ENCODE results near the gene TOX4. TPM values are rescaled to one million over a fixed set of nuclear protein-coding genes. Genes with fewer than 3 reads are reported as not detected.

TOX4 gene
- total and polyA plus RNA-seq, 2 donors (not counting 1 experiment from before 2014, with no cell fraction given) = 33.6 to 74.1 TPM

GRCh38 chr14:21494902-21495762 lies 18.1 kb downstream of the TOX4 start:
- no peaks in the 10 kb centered on the region for H3K27me3 ChIP-seq (replicated peaks in 1 of 4; ENCODE audit: control extremely low read depth in 1 of 4, control insufficient read depth in 3 of 4, insufficient read depth in 4 of 4, low read length in 3 of 4)
- H3K9me3 ChIP-seq (ENCODE audit: control extremely low read depth in 1 of 3, control insufficient read depth in 2 of 3, insufficient read depth in 1 of 3, low read length in 2 of 3) = no peaks in the 10 kb centered on the region
- ChIA-PET CTCF (interaction anchor here (1.3 kb wide), 1 partner anchor 64 kb away, joined by 3 read pairs; no protein-coding TSS in a partner anchor), POLR2A (no interaction called here)
- no peaks in the 10 kb centered on the region for H3K79me2 ChIP-seq (ENCODE audit: control insufficient read depth, insufficient read depth, low read length)
- Mint-ChIP-seq H3K27ac (peak overlapping the region; percentile 3), H3K4me1 (no peaks in the 10 kb centered on the region), H3K4me3 (no peak overlapping the region), H3K9me3 (ENCODE audit: insufficient read depth) (no peaks in the 10 kb centered on the region), H3K27me3 (no peaks in the 10 kb centered on the region)
- 100% methylated on average over 1 of the region's 2 CpGs for WGBS (ENCODE audit: insufficient coverage)
- H3K4me1 ChIP-seq (ENCODE audit: control insufficient read depth in 2 of 2, insufficient read depth in 2 of 2, low read length in 2 of 2) = no peaks in the 10 kb centered on the region
- DNase-seq (no peak), ATAC-seq (ENCODE audit: low read depth) (no peak)
- no peak overlapping the region for H3K4me2 ChIP-seq (replicated peaks; ENCODE audit: low read depth, low read length, poor library complexity, severe bottlenecking)
- intact Hi-C loops (cut with micrococcal nuclease) = no loop called here
- no peak for TF ChIP-seq CTCF (IDR thresholded peaks at IDR 0.05)
- TF ChIP-seq EZH2 (IDR thresholded peaks at IDR 0.05; ENCODE audit: borderline replicate concordance, insufficient read depth, low read depth, low read length, poor library complexity, severe bottlenecking) = no peak
- H4K20me1 ChIP-seq (ENCODE audit: control insufficient read depth, insufficient read depth, low read length, poor library complexity, severe bottlenecking) = no peaks in the 10 kb centered on the region
- no peak overlapping the region for H3K9ac ChIP-seq (ENCODE audit: low read length)
- no peak overlapping the region for H2AFZ ChIP-seq (ENCODE audit: insufficient read depth, low read depth, low read length, poor library complexity, severe bottlenecking)
- no peak overlapping the region for H3K27ac ChIP-seq (ENCODE audit: low read length in 2 of 2)
- H3K36me3 ChIP-seq (replicated peaks in 1 of 2; ENCODE audit: control extremely low read depth in 1 of 2, control insufficient read depth in 1 of 2, extremely low read depth in 1 of 2, insufficient read depth in 2 of 2, low read length in 1 of 2) = peaks cover 14 to 76% of the 10 kb centered on the region in 2 experiments
- no peak overlapping the region for H3K4me3 ChIP-seq (ENCODE audit: control extremely low read depth in 1 of 5, extremely low read depth in 1 of 5, insufficient read depth in 1 of 5, low read depth in 2 of 5, low read length in 4 of 5)

- no peak overlapping the region for H3K4me2 ChIP-seq (replicated peaks; ENCODE audit: low read depth, low read length, poor library complexity, severe bottlenecking)
- no peaks in the 10 kb centered on the region for H4K20me1 ChIP-seq (ENCODE audit: control insufficient read depth, insufficient read depth, low read length, poor library complexity, severe bottlenecking)
- no peak overlapping the region for H3K27ac ChIP-seq (ENCODE audit: low read length in 2 of 2)
- H3K4me3 ChIP-seq (ENCODE audit: control extremely low read depth in 1 of 5, extremely low read depth in 1 of 5, insufficient read depth in 1 of 5, low read depth in 2 of 5, low read length in 4 of 5) = no peak overlapping the region
- no peaks in the 10 kb centered on the region for H3K9me3 ChIP-seq (ENCODE audit: control extremely low read depth in 1 of 3, control insufficient read depth in 2 of 3, insufficient read depth in 1 of 3, low read length in 2 of 3)
- DNase-seq = no peak
- H3K9ac ChIP-seq (ENCODE audit: low read length) = no peak overlapping the region
- H3K4me1 Mint-ChIP-seq = no peaks in the 10 kb centered on the region
- no peak overlapping the region for H3K4me3 Mint-ChIP-seq
- POLR2A ChIA-PET = no interaction called here
- H3K27ac Mint-ChIP-seq = no peak overlapping the region
- CTCF ChIA-PET = interaction anchor here (0.8 kb wide), 1 partner anchor 60 kb away, joined by 4 read pairs; no protein-coding TSS in a partner anchor
- no peaks in the 10 kb centered on the region for H3K27me3 Mint-ChIP-seq
- 84% methylated on average over 2 of the region's 2 CpGs for WGBS (ENCODE audit: insufficient coverage)
- intact Hi-C loops (cut with micrococcal nuclease) = no loop called here
- no peaks in the 10 kb centered on the region for H3K27me3 ChIP-seq (replicated peaks in 1 of 4; ENCODE audit: control extremely low read depth in 1 of 4, control insufficient read depth in 3 of 4, insufficient read depth in 4 of 4, low read length in 3 of 4)
- peaks cover 14 to 78% of the 10 kb centered on the region in 2 experiments for H3K36me3 ChIP-seq (replicated peaks in 1 of 2; ENCODE audit: control extremely low read depth in 1 of 2, control insufficient read depth in 1 of 2, extremely low read depth in 1 of 2, insufficient read depth in 2 of 2, low read length in 1 of 2)
- TF ChIP-seq EZH2 (IDR thresholded peaks at IDR 0.05; ENCODE audit: borderline replicate concordance, insufficient read depth, low read depth, low read length, poor library complexity, severe bottlenecking) (no peak), CTCF (IDR thresholded peaks at IDR 0.05) (no peak)
- no peaks in the 10 kb centered on the region for H3K4me1 ChIP-seq (ENCODE audit: control insufficient read depth in 2 of 2, insufficient read depth in 2 of 2, low read length in 2 of 2)
- H2AFZ ChIP-seq (ENCODE audit: insufficient read depth, low read depth, low read length, poor library complexity, severe bottlenecking) = no peak overlapping the region
- no peak for ATAC-seq (ENCODE audit: low read depth)
- no peaks in the 10 kb centered on the region for H3K79me2 ChIP-seq (ENCODE audit: control insufficient read depth, insufficient read depth, low read length)
- H3K9me3 Mint-ChIP-seq (ENCODE audit: insufficient read depth) = no peaks in the 10 kb centered on the region
These were observed 19.5 kb downstream of the TOX4 start for GRCh38 chr14:21496453-21496852.
